A172 (cell line): ENCODE data around the gene DARS1. TPM values are rescaled to one million over a fixed set of nuclear protein-coding genes. Genes with fewer than 3 reads are reported as not detected.
"Not testable (repeated sequence)": the region's sequence is repeated elsewhere in the genome, so short reads cannot be mapped to it uniquely, and the experiment has no call there.

ENCODE experiments used
- DNase-seq: peaks from one replicate; pipeline ENCODE4 v3.0.0-alpha.2; 2015; ENCODE audit warnings: low spot score
- total RNA-seq: library from RNA; depleted of rRNA; stranded (reverse); fragments of >200 nt; shearing (Covaris generic); gene quantifications from 2 replicates; pipeline ENCODE4 v1.2.3, GENCODE V29; 2014

The DARS1 gene
- total RNA-seq, 1 experiment from 2014 or later, result 134 TPM

- DNase-seq, result peak; percentile 10
Observed at GRCh38 chr2:135984199-135985017, 1.0 kb downstream of the DARS1 start.

GRCh38 chr2:135980434-135981079 lies 4.9 kb downstream of the DARS1 start:
- DNase-seq, result no peak

- DNase-seq, result no peak
Observed at GRCh38 chr2:135975702-135976101, 9.7 kb downstream of the DARS1 start.

- DNase-seq, result no peak
Observed at GRCh38 chr2:135974036-135974435, 11.4 kb downstream of the DARS1 start.

GRCh38 chr2:135969655-135970387 lies 15.6 kb downstream of the DARS1 start:
- DNase-seq, result no peak

GRCh38 chr2:135965756-135966155 lies 19.7 kb downstream of the DARS1 start:
- no peak for DNase-seq

GRCh38 chr2:135964404-135964803 lies 21.0 kb downstream of the DARS1 start:
- DNase-seq, result not testable (repeated sequence)

- peak; percentile 38 for DNase-seq
Observed at GRCh38 chr2:135963841-135964240, 21.6 kb downstream of the DARS1 start.

- DNase-seq, result no peak
Observed at GRCh38 chr2:135962366-135963123, 22.9 kb downstream of the DARS1 start.

GRCh38 chr2:135960656-135961551 lies 24.5 kb downstream of the DARS1 start:
- no peak for DNase-seq

GRCh38 chr2:135960150-135960549 lies 25.3 kb downstream of the DARS1 start:
- no peak for DNase-seq

GRCh38 chr2:135958927-135959326 lies 26.5 kb downstream of the DARS1 start:
- DNase-seq, result not testable (repeated sequence)

GRCh38 chr2:135954020-135954601 lies 31.3 kb downstream of the DARS1 start:
- DNase-seq, result no peak

GRCh38 chr2:135952891-135953290 lies 32.5 kb downstream of the DARS1 start:
- DNase-seq, result no peak

- DNase-seq, result no peak
Observed at GRCh38 chr2:135951041-135951583, 34.3 kb downstream of the DARS1 start.

- DNase-seq, result no peak
Observed at GRCh38 chr2:135949451-135950234, 35.8 kb downstream of the DARS1 start.

- peak; percentile 82 for DNase-seq
Observed at GRCh38 chr2:135948642-135949355, 36.6 kb downstream of the DARS1 start.

- no peak for DNase-seq
Observed at GRCh38 chr2:135948141-135948540, 37.3 kb downstream of the DARS1 start.

- no peak for DNase-seq
Observed at GRCh38 chr2:135947483-135947882, 37.9 kb downstream of the DARS1 start.
